HUES64 (cell line): Measurements from ENCODE around the gene AIRE.
"Not testable (repeated sequence)": the region's sequence is repeated elsewhere in the genome, so short reads cannot be mapped to it uniquely, and the experiment has no call there.

ENCODE experiments used
- H3K27ac ChIP-seq: 2 replicates; pipeline ENCODE4 v1.7.0; 2013; ENCODE audit warnings: low read depth, low read length, inconsistent platforms
- H3K27me3 ChIP-seq: 2 replicates; pipeline ENCODE4 v1.6.1; 2013; ENCODE audit warnings: mild to moderate bottlenecking, low read length; ENCODE audit not compliant: insufficient read depth
- H3K36me3 ChIP-seq: 2 replicates; pipeline ENCODE4 v1.6.1; 2013; ENCODE audit warnings: mild to moderate bottlenecking, low read length; ENCODE audit not compliant: insufficient read depth
- H3K4me1 ChIP-seq: 2 replicates; pipeline ENCODE4 v1.6.1; 2013; ENCODE audit warnings: mild to moderate bottlenecking, low read length, moderate library complexity; ENCODE audit not compliant: insufficient read depth
- H3K4me3 ChIP-seq: 2 replicates; pipeline ENCODE4 v1.5.1; 2013; ENCODE audit warnings: mild to moderate bottlenecking, low read length, moderate library complexity
- H3K9ac ChIP-seq: 2 replicates; pipeline ENCODE4 v1.6.1; 2013; ENCODE audit warnings: mild to moderate bottlenecking, low read depth, low read length
- H3K9me3 ChIP-seq: 2 replicates; pipeline ENCODE4 v1.6.1; 2013; ENCODE audit warnings: low read depth, low read length; ENCODE audit not compliant: insufficient read depth
- WGBS: fragments of 150-250, 120-280 bp; methylation state at CpG from one replicate; pipeline ENCODE4 v1.1.7; 2013; ENCODE audit warnings: missing lambda C conversion rate; 5-methylcytosine and 5-hydroxymethylcytosine counted together

AIRE gene

GRCh38 chr21:44337449-44337848 is 51.8 kb downstream of the AIRE start:
- Histone ChIP-seq H3K27ac (no peak overlapping the region), H3K9me3 (no peaks in the 10 kb centered on the region), H3K36me3 (peaks cover 10% of the 10 kb centered on the region; the same call in 1 of the 2 replicates), H3K4me1 (peaks cover 11% of the 10 kb centered on the region), H3K27me3 (no peaks in the 10 kb centered on the region), H3K9ac (no peak overlapping the region), H3K4me3 (no peak overlapping the region)
- WGBS = 88% methylated on average over 1 of the region's 3 CpGs

- Histone ChIP-seq H3K9me3 (no peaks in the 10 kb centered on the region), H3K4me3 (peak overlapping the region; percentile 63), H3K9ac (peak overlapping the region; percentile 41; the same call in 1 of the 2 replicates), H3K27ac (peak overlapping the region; percentile 47; the same call in 1 of the 2 replicates), H3K36me3 (peaks cover 10% of the 10 kb centered on the region; the same call in 1 of the 2 replicates), H3K27me3 (no peaks in the 10 kb centered on the region), H3K4me1 (peaks cover 14% of the 10 kb centered on the region)
- WGBS = 20% methylated on average over 24 of the region's 47 CpGs
These were observed 52.5 kb downstream of the AIRE start for GRCh38 chr21:44337941-44338895.

- no peaks in the 10 kb centered on the region for H3K27me3 ChIP-seq
- 2% methylated on average over 88 of the region's 90 CpGs for WGBS
- H3K9ac ChIP-seq = peak within 1 kb of the TSS; percentile 91
- peaks cover 10% of the 10 kb centered on the region; the same call in 1 of the 2 replicates for H3K36me3 ChIP-seq
- peak within 1 kb of the TSS; percentile 92 for H3K4me3 ChIP-seq
- no peaks in the 10 kb centered on the region for H3K9me3 ChIP-seq
- H3K4me1 ChIP-seq = peaks cover 14% of the 10 kb centered on the region
- H3K27ac ChIP-seq = peak within 1 kb of the TSS; percentile 99
These were observed 53.6 kb downstream of the AIRE start, which contains the start of gene CFAP410 for GRCh38 chr21:44338971-44339910. TSS of gene CFAP410 (minus strand) at chr21:44339390. CDS start at chr21:44339194, 196 bp downstream.

GRCh38 chr21:44341726-44342458 is 56.2 kb downstream of the AIRE start:
- peak overlapping the region; percentile 51 for H3K9ac ChIP-seq
- H3K4me1 ChIP-seq = peaks cover 14% of the 10 kb centered on the region
- 73% methylated on average over 12 of the region's 12 CpGs for WGBS
- peak overlapping the region; percentile 76; the same call in 1 of the 2 replicates for H3K27ac ChIP-seq
- H3K9me3 ChIP-seq, H3K36me3 ChIP-seq, H3K27me3 ChIP-seq, H3K4me3 ChIP-seq: not testable (repeated sequence)

- peak overlapping the region; percentile 76; the same call in 1 of the 2 replicates for H3K27ac ChIP-seq
These were observed 57.3 kb downstream of the AIRE start for GRCh38 chr21:44342981-44343380.

GRCh38 chr21:44344541-44345183 is 59.0 kb downstream of the AIRE start:
- Histone ChIP-seq H3K9ac (no peak overlapping the region), H3K36me3 (no peaks in the 10 kb centered on the region), H3K4me3 (no peak overlapping the region), H3K9me3 (no peaks in the 10 kb centered on the region), H3K27ac (no peak overlapping the region), H3K4me1 (peaks cover 14% of the 10 kb centered on the region), H3K27me3 (no peaks in the 10 kb centered on the region)
- 92% methylated on average over 17 of the region's 17 CpGs for WGBS

More at GRCh38 chr21:44342981-44343380, 57.3 kb downstream of the AIRE start:
- H3K9ac ChIP-seq, H3K9me3 ChIP-seq, H3K4me3 ChIP-seq, H3K36me3 ChIP-seq, H3K27me3 ChIP-seq: not testable (repeated sequence)
- WGBS = 92% methylated on average over 8 of the region's 8 CpGs
- H3K4me1 ChIP-seq = peaks cover 14% of the 10 kb centered on the region

- Histone ChIP-seq H3K27me3 (no peaks in the 10 kb centered on the region), H3K4me1 (peaks cover 9% of the 10 kb centered on the region), H3K36me3 (no peaks in the 10 kb centered on the region), H3K4me3 (no peak overlapping the region), H3K9ac (no peak overlapping the region), H3K9me3 (no peaks in the 10 kb centered on the region), H3K27ac (no peak overlapping the region)
- 78% methylated on average over 11 of the region's 11 CpGs for WGBS
These were observed 59.8 kb downstream of the AIRE start for GRCh38 chr21:44345495-44345894.

GRCh38 chr21:44347911-44348451 is 62.3 kb downstream of the AIRE start:
- no peak overlapping the region for H3K27ac ChIP-seq
- H3K4me1 ChIP-seq = no peaks in the 10 kb centered on the region; the same call in 1 of the 2 replicates
- H3K27me3 ChIP-seq = no peaks in the 10 kb centered on the region
- H3K9ac ChIP-seq = no peak overlapping the region
- no peaks in the 10 kb centered on the region for H3K9me3 ChIP-seq
- WGBS = 82% methylated on average over 22 of the region's 22 CpGs
- no peaks in the 10 kb centered on the region for H3K36me3 ChIP-seq
- H3K4me3 ChIP-seq = no peak overlapping the region
